Endodermal cell (in vitro differentiated cells): ENCODE data around the gene STYX. TPM values are rescaled to one million over a fixed set of nuclear protein-coding genes. Genes with fewer than 3 reads are reported as not detected.

Experiments
- DNase-seq: peaks from one replicate; pipeline ENCODE4 v3.0.0-alpha.2; 2017
- H3K27ac ChIP-seq: 2 replicates; pipeline ENCODE4 v1.5.1; 2013; ENCODE audit warnings: mild to moderate bottlenecking, low read depth, low read length, moderate library complexity
- H3K27me3 ChIP-seq: 2 replicates; pipeline ENCODE4 v1.6.1; 2013; ENCODE audit warnings: mild to moderate bottlenecking, low read length, moderate library complexity; ENCODE audit not compliant: insufficient read depth, control insufficient read depth, poor library complexity, severe bottlenecking
- H3K36me3 ChIP-seq: 2 replicates; pipeline ENCODE4 v1.7.0; 2013; ENCODE audit warnings: mild to moderate bottlenecking, low read length, moderate library complexity; ENCODE audit not compliant: control insufficient read depth, insufficient read depth
- H3K4me1 ChIP-seq: one replicate; pipeline ENCODE4 v1.7.0; 2013; ENCODE audit warnings: low read length; ENCODE audit not compliant: control insufficient read depth, insufficient read depth
- H3K4me3 ChIP-seq: 2 replicates; pipeline ENCODE4 v1.5.1; 2013; ENCODE audit warnings: mild to moderate bottlenecking, low read length, moderate library complexity
- H3K9ac ChIP-seq: 2 replicates; pipeline ENCODE4 v1.6.1; 2013; ENCODE audit warnings: mild to moderate bottlenecking, low read length, moderate library complexity; ENCODE audit not compliant: poor library complexity, severe bottlenecking; ENCODE audit errors: extremely low read depth
- H3K9me3 ChIP-seq: 2 replicates; pipeline ENCODE4 v1.6.1; 2013; ENCODE audit warnings: mild to moderate bottlenecking, low read length, moderate library complexity; ENCODE audit not compliant: control insufficient read depth
- H3K27ac Mint-ChIP-seq: 2 replicates; pipeline ENCODE4 v1.8.0; 2020; ENCODE audit warnings: mixed read lengths
- H3K27me3 Mint-ChIP-seq: 2 replicates; pipeline ENCODE4 v1.8.0; 2021; ENCODE audit warnings: mild to moderate bottlenecking, mixed read lengths; ENCODE audit not compliant: insufficient read depth
- H3K36me3 Mint-ChIP-seq: 2 replicates; pipeline ENCODE4 v1.8.0; 2020; ENCODE audit warnings: low read depth, mixed read lengths
- H3K4me1 Mint-ChIP-seq: 2 replicates; pipeline ENCODE4 v1.8.0; 2020; ENCODE audit warnings: mixed read lengths
- H3K4me3 Mint-ChIP-seq: 2 replicates; pipeline ENCODE4 v1.8.0; 2020; ENCODE audit warnings: mild to moderate bottlenecking, moderate library complexity, mixed read lengths
- H3K9me3 Mint-ChIP-seq: 2 replicates; pipeline ENCODE4 v1.8.0; 2020; ENCODE audit warnings: mild to moderate bottlenecking, mixed read lengths
- WGBS, 2 experiments: methylation state at CpG; one replicate each; pipeline versions ENCODE4 v1.1.5 to v1.1.7; 2013; ENCODE audit warnings: missing lambda C conversion rate in 2 of 2, mixed read lengths in 1 of 2; ENCODE audit not compliant: insufficient coverage in 1 of 2, insufficient read length in 1 of 2; 5-methylcytosine and 5-hydroxymethylcytosine counted together
- total RNA-seq, 2 donors: library from RNA; stranded (reverse); fragmentation: NEBNext Ultra II Directional in 1 of 2; extraction: Animal tissue kit (Norgen Biotek cat#: 25700) in 1 of 2; gene quantifications; 2 replicates in 1 of 2; 3 replicates in 1 of 2; pipeline ENCODE4 v1.2.1, GENCODE V29; 2021
- TF ChIP-seq, protein P1 (sequence below): fragments of 200-600 bp; sonication (generic); conservative IDR thresholded peaks from 2 replicates; pipeline ENCODE4 v1.5.0; 2021; ENCODE audit warnings: antibody characterized with exemption, mild to moderate bottlenecking

Gene STYX
- total RNA-seq, 2 donors from 2014 or later, result 27.3 to 28.2 TPM

DNA sequence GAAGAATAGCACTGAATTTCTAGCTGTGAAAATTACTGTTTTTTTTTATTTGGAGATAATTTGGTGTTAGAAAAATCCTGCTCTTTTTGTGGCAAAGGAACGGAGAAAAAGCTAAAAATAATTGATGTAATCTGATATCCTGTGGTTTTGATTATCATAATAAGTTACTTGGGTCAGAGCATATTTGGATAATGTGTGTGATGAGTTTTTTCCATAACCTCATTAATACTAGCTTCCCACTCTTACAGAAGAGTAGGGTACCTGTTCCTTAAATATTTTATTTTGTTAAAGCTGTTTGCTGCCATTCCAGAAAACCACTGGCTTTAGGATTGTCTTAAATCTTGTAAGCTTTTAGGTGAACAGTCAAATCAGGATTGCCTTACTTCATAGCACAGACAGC lies 18.3 kb upstream of the STYX start:
- TF ChIP-seq, protein P1, sequence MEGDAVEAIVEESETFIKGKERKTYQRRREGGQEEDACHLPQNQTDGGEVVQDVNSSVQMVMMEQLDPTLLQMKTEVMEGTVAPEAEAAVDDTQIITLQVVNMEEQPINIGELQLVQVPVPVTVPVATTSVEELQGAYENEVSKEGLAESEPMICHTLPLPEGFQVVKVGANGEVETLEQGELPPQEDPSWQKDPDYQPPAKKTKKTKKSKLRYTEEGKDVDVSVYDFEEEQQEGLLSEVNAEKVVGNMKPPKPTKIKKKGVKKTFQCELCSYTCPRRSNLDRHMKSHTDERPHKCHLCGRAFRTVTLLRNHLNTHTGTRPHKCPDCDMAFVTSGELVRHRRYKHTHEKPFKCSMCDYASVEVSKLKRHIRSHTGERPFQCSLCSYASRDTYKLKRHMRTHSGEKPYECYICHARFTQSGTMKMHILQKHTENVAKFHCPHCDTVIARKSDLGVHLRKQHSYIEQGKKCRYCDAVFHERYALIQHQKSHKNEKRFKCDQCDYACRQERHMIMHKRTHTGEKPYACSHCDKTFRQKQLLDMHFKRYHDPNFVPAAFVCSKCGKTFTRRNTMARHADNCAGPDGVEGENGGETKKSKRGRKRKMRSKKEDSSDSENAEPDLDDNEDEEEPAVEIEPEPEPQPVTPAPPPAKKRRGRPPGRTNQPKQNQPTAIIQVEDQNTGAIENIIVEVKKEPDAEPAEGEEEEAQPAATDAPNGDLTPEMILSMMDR, result no peak
- Histone ChIP-seq H3K27me3 (no peaks in the 10 kb centered on the region), H3K4me1 (peaks cover 3% of the 10 kb centered on the region), H3K9me3 (no peaks in the 10 kb centered on the region), H3K36me3 (peaks cover 81% of the 10 kb centered on the region), H3K9ac (no peak overlapping the region), H3K27ac (no peak overlapping the region), H3K4me3 (no peak overlapping the region)
- no peak for DNase-seq
- peaks cover 8% of the 10 kb centered on the region for H3K4me1 Mint-ChIP-seq
- H3K27me3 Mint-ChIP-seq, result no peaks in the 10 kb centered on the region
- 88% methylated on average over 1 of the region's 1 CpG; no CpG with 5 or more reads in 1 of the 2 experiments for WGBS, 2 experiments
- no peak overlapping the region for H3K4me3 Mint-ChIP-seq
- H3K27ac Mint-ChIP-seq, result no peak overlapping the region
- H3K9me3 Mint-ChIP-seq, result no peaks in the 10 kb centered on the region
- peaks cover 78% of the 10 kb centered on the region for H3K36me3 Mint-ChIP-seq

DNA sequence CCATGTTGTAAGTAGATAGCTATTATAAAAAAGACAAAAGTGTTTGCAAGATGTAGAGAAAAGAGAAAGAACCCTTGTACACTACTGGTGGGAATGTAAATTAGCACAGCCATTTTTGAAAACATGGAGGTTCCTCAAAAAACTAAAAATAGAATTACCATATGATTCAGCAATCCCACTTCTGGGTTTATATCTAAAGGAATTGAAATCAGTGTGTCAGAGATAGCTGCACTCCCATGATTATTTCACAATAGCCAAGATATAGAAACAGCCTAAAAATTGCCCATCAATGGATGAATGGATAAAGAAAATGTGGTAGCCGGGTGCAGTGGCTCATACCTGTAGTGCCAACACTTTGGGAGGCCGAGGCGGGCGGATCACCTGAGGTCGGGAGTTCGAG lies 13.8 kb upstream of the STYX start:
- DNase-seq, result no peak
- H3K4me3 Mint-ChIP-seq, result no peak overlapping the region
- 89 to 94% methylated on average over 5 of the region's 6 CpGs for WGBS, 2 experiments
- H3K27ac Mint-ChIP-seq, result no peak overlapping the region
- TF ChIP-seq, protein P1, result no peak
- no peaks in the 10 kb centered on the region for H3K9me3 Mint-ChIP-seq
- Histone ChIP-seq H3K36me3 (peaks cover 93% of the 10 kb centered on the region), H3K4me1 (no peaks in the 10 kb centered on the region), H3K9me3 (no peaks in the 10 kb centered on the region), H3K4me3 (no peak overlapping the region), H3K9ac (no peak overlapping the region), H3K27ac (no peak overlapping the region), H3K27me3 (no peaks in the 10 kb centered on the region)
- peaks cover 76% of the 10 kb centered on the region for H3K36me3 Mint-ChIP-seq
- no peaks in the 10 kb centered on the region for H3K27me3 Mint-ChIP-seq
- H3K4me1 Mint-ChIP-seq, result no peaks in the 10 kb centered on the region

DNA sequence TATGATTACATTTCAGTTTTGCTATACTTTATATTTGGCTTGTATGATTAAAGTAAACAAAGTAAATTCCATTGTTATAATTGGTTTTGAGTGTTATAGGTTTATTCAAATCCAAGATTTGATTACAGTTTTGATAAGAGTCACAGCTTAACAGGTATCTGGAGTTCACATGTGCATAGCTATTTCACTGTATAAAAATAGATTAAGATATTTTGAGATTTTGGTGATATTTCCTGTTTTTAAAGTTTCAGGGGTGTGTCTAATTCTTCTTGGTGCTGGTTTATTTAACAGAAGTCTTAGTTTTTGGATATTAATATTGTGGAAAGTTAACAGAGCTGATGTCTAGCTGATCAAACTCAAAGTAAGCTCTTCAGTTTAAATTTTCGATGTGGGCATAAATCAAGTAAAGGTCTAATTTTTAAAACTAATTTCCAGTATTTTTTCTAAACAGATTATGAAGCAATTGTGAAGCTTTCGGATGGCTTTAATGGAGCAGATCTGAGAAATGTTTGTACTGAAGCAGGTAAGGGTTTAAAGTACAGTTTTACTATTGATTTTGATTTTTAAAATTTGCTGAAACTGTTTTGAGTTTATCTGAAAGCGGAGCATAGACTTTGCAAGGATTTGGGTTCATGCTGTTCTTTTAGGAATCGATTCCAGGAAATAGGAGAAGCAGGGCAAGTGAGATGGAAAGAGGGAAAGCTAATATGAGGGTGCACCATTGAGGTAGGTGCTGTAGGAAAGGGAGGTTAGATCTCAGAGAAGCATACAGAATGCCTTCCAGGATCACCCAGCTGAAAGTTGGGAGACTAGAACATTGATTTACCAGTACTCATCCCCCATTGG lies 6.2 kb upstream of the STYX start:
- peaks cover 81% of the 10 kb centered on the region for H3K36me3 Mint-ChIP-seq
- WGBS, 2 experiments, result 92 to 100% methylated on average over 2 to 4 of the region's 4 CpGs
- no peak overlapping the region for H3K27ac ChIP-seq

More for the DNA sequence above, 6.2 kb upstream of the STYX start:
- no peak overlapping the region for H3K4me3 ChIP-seq
- H3K9ac ChIP-seq, result no peak overlapping the region
- no peak overlapping the region for H3K4me3 Mint-ChIP-seq
- H3K27me3 Mint-ChIP-seq, result no peaks in the 10 kb centered on the region
- H3K4me1 Mint-ChIP-seq, result peaks cover 3% of the 10 kb centered on the region
- no peaks in the 10 kb centered on the region for H3K4me1 ChIP-seq
- H3K9me3 ChIP-seq, result no peaks in the 10 kb centered on the region
- H3K27ac Mint-ChIP-seq, result no peak overlapping the region
- H3K9me3 Mint-ChIP-seq, result no peaks in the 10 kb centered on the region
- TF ChIP-seq, protein P1, result no peak
- no peaks in the 10 kb centered on the region for H3K27me3 ChIP-seq
- DNase-seq, result no peak
- peaks cover 95% of the 10 kb centered on the region for H3K36me3 ChIP-seq
